ENCODE results near the gene ANP32B.
"Not testable (repeated sequence)": the region's sequence is repeated elsewhere in the genome, so short reads cannot be mapped to it uniquely, and the experiment has no call there.

ANP32B gene

DNA sequence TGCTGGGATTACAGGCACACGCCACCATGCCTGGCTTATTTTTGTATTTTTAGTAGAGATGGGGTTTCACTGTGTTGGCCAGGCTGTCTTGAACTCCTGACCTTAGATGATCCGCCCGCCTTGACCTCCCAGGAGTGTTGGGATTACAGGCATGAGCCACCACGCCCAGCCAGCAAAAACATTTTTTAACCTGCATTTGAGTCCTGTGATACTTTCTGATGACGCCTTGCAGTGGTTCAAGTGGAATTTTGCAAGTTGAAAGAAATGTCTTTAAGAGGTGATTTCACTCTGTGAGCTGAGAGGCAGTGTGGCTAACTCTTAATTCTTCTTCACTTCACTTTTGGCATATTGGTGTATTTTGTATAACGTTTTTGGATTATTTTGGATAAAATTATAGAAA lies 9.1 kb downstream of the ANP32B start:
- DNase-seq (ENCODE audit: low read depth in 2 of 2) = no peak

DNA sequence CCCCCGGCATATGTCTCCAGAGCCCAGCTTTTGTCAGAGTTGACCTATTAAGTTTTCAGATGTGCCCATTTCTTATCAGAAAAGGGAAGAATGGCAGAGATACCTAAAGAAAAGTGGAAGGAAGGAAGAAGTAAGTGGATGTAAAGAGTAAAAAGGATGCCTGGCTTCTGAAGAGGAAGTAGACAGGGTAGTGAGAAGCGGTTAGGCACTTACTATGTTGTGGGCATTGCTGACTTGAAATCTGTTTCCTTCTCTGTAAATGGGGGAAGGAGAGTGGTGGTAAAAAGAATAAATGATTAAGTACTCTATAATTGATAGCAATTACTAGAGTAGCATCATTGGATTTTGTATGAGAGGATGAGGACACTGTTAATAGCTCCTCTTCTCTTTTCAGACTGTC lies 9.9 kb downstream of the ANP32B start:
- DNase-seq (ENCODE audit: low read depth in 2 of 2) = no peak

DNA sequence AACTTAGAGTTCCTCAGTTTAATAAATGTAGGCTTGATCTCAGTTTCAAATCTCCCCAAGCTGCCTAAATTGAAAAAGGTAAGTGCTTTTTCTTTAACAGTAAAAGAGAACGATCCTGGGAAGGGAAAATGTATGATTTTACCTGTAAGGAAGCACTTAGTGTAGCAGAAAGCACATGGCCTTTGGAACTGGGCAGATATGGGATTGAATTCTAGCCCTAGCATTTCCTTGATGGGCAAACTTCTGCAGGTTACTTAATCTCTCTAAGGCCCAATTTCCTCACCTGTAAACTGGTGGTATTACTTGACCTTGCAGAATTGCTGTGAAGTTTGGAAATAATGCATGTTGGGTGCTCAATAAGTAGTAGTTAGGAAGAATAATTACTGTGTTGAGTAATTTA lies 11.6 kb downstream of the ANP32B start:
- no peak for DNase-seq (ENCODE audit: low read depth in 2 of 2)

DNA sequence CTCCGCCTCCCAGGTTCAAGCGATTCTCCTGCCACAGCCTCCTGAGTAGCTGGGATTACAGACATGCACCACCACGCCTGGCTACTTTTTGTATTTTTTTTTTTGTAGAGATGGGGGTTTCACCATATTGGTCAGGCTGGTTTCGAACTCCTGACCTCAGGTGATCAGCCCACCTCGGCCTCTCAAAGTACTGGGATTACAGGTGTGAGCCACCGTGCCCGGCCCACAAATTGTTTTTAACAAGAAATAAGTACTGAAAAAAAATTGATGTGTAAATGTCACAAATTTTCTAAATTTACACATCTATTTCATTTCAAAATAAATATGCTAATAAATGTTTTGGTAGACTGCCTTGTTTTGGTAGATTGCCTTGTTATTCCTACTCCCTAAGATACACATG lies 13.5 kb downstream of the ANP32B start:
- not testable (repeated sequence) for DNase-seq (ENCODE audit: low read depth in 2 of 2)

DNA sequence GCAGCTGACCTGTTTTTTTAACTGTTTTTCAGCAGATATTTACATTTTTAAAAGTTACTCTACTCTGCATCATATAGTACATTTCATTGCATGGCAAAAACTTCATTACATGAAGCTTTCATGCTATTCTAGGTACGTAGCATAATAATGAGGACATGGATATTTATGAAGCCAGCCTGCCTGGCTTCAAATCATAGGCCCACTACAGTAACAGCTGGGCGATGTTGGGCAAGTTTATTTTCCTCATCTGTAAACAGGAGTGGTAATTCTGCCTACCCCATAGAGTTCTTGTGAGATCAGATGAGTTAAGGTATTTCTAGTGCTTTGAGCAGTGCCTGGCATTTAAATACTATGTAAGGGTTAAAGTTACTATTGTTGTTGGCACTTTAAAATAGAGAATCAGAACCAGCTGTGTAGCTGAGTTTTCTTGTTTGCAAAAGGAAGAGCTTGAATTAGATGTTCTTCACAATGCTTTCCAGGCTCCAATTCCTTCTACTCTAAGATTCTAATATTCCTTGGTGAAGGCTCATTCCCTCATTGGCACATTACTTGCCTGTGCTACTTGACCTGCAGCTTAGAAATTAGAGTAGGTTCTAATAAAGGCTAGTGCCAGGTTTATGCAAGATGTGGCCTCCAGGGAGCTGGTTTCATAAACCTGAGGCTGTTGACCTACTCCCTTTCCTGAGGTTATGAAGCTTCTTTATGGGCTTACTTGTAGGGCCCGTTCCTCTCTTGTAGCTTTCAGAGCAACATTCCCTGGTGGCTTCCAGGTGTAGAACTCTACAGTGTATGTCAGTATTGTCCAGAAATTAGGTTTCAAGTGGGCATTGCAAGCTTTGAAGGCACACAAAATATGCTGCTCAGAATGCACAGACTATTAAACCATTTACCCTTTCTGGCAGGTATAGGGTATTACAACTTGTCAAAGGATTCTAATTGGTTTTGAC lies 14.5 kb downstream of the ANP32B start:
- DNase-seq (ENCODE audit: low read depth in 2 of 2) = no peak

DNA sequence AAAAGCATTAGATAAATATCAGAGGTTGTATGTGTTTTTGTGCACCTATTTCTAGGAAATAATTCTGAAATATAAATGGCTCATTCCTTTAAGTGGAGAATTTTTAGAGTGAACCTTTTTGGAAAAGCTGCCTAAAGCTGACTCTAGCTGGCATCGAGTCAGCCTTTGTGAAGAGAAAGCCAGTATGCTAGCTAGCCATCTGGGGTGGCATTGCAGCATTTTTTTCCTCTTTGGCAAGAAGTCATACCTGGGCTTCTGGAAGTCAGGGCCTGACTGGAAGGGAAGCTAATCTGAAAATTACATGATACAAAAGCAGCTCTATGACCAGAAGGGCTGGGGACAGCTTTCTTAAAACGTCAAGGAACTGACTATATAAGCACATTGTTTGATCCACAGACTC lies 19.7 kb downstream of the ANP32B start:
- DNase-seq (ENCODE audit: low read depth in 2 of 2) = no peak

DNA sequence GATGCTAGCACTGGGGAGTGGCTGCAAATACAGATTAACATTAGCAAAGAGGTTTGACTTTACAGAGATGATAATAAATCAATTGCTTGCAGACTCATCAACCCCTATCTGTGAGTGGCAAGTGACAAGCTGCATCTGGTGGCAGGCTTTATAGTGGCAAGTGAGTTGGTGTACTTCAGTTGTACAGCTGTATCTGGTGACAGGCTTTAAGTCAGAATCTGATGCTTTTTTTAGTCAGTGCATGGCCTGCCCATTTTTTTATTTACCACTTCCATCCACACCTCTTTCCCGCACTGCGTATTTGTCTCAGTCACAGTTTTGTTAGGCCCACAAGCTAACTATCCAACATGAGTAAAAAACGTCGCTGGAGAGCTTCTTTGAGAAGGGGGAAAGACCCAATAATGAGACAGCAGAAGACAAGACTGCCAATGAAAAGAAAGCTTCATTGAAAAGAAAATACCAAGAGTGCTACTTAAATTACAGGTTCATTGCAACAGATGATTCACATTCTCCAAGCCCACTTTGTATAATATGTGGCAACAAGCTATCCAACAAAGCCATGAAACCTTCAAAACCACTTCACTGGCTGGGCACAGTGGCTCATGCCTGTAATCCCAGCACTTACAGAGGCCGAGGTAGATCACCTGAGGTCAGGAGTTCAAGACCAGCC lies 23.1 kb downstream of the ANP32B start:
- no peak for DNase-seq (ENCODE audit: low read depth in 2 of 2)

DNA sequence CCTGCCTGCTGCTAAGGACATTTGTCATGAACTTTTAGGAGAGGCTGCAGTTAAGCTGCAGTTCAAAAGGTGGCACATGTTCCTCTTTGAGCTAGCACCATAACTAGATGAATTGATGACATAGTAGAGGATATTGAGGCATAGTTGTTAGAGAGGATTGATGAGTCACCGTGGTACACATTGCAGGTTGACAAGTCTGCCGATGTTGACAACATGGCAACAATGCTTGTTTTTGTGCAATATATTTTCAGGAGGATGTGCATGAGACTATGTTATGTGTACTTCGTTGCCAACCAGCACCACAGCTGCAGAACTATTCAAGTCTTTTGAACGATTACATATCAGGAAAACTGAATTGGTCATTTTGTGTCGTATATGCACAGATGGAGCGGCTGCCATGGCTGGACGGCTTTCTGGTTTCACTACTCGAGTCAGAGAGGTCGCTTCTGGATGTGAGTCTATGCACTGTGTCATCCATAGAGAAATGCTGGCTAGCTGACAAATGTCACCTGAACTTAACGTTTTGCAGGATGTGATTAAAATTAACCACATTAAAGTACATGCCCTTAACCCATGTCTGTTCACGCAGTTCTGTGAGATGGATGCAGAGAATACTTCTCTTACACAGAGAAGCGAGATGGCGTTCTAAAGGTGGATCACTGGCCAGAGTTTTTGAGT lies 24.2 kb downstream of the ANP32B start:
- DNase-seq (ENCODE audit: low read depth in 2 of 2) = no peak

DNA sequence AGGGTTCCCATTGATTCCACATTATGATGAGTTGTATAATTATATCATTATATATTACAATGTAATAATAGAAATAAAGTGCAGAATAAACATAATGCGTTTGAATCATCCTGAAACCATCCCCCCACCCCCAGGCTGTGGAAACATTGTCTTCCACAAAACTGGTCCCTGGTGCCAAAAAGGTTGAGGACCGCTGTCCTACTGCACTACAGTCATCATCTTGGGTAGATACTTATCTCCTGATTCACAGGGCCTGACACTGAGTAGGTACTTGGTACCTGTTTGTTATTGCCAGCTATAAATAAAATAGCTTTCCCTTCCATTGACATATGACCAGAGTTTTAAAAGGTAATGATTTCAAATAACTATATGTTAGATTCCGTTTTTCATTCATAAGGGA lies 25.6 kb downstream of the ANP32B start:
- no peak for DNase-seq (ENCODE audit: low read depth in 2 of 2)

DNA sequence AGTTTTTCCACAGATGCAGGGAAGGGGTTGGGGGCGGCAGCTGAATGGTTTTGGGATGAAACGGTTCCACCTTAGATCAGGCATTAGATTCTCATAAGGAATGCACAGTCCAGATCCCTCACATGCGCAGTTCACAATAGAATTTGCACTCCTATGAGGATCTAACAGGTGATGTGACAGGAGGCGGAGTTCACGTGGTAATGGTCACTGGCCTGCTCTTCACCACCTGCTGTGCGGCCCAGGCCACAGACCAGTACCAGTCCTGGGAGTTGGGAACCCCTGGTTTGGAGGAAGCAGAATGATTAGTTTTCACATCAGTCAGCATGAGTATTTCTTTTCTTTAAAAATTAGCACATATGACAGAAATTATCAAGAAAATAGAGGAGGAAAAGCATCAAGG lies 26.3 kb downstream of the ANP32B start:
- DNase-seq (ENCODE audit: low read depth in 2 of 2) = no peak

DNA sequence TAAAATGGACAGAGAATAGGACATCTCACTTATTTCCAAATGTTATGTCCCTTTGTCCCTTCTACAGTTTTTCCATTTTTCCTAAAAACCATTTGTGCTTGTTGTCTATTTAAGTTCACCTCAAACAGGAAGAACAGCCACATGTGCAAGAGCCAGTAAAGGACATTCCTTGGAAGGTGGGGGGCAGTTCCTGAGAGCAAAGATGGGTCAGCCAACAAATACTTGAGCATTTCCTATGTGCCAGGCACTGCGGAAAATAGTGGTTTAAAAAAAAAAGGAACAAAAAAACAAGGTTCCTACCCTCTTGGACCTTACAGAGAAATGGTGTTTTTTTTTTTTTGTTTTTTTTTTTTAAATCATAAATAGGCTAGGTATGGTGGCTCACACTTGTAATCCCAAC lies 26.8 kb downstream of the ANP32B start:
- no peak for DNase-seq (ENCODE audit: low read depth in 2 of 2)

DNA sequence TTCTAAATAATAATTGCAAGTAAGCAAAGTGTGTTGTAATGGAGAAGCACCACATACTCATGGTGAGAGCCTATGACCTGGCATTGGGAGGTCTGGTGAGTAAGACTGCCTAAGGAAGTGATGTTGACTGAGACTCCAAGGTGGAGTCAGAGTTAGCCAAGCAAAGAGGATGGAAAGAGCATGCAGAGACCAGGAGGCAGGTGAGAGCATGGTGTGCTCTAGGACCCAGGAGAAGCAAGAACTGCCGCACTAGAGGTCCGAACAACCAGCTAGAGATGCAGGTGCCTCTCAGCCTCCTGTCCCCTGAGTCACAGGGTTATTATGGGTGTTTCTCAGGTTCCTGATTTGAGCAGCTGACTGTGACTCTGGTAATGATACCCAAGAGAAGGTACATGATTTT lies 27.3 kb downstream of the ANP32B start:
- DNase-seq (ENCODE audit: low read depth in 2 of 2) = no peak

DNA sequence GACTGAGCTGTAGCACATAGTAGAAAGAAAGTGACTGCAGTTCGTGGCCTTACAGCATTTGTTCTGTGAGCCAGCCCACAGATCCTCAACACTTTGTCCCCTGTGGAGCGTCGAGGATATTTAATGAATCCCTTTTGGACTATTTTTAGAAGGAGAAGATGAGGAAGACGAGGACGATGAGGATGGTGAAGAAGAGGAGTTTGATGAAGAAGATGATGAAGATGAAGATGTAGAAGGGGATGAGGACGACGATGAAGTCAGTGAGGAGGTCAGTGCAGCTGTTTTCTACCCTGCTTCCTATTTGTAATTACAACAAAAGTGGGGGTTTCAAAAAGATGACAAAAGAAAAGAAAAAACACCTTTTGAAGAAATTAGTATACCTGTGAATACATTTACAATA lies 28.0 kb downstream of the ANP32B start:
- no peak for DNase-seq (ENCODE audit: low read depth in 2 of 2)

DNA sequence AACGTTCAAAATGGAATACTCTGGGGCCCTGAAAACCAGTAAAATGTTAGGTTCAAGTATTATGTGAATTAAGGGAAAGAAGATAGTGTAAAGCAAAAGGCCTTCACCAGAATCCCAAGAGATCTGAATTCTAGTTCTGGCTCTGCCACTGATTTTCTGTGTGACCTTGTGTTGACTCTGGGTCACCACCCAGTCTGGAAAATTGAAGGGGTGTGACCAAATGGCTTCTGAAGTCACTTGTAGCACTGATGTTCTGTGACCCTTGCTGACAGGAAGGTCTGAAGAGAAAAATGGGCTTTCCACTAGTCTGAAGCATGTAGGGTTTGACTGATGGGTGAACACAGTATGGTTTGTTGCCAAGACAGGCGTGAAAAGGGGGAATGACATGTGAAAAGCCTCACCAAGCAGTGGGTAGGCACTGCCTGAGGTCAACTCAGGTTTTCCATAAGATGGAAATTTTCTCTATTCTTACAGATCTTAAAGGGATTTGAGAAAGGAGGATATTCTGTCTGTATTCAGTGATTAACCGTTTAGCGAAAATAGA lies 33.1 kb downstream of the ANP32B start:
- no peak for DNase-seq (ENCODE audit: low read depth in 2 of 2)

DNA sequence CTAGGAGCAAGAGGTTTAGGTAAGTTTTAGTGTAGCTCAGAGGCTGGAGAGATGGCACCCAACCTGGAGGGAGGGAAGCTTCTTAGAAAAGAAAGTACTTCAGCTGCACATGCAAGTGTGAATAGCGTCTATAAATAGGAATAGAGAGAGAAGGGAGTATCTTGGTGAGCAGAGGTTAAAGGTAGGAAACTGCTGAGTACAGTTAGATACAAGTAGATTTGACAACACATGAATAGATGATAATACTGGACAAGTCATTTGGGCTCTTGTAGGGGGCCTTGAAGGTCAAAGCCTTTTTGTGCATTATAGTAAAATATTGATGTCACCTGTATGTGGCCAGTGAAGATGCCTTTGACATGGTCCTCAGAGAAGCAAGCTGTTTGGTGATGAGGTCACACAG lies 34.2 kb downstream of the ANP32B start:
- DNase-seq (ENCODE audit: low read depth in 2 of 2) = no peak

DNA sequence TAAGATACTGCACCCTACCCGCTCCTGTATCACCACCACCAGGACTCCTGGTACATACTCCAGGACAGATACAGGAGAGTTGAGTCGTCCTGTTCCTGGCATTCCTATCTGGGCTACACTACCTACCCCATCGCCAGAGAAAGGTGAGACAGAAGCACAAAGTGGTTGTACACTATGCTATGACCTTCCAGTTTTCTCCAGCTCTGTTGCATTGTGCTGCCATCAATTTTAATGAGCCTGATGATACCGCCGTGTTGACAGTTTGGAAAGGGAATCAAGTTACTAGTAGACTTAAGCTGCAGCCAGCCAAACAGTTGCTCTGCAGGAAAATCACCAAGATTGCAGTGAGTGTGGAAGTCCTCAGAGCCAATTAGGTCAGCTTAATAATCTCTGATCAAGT lies 35.2 kb downstream of the ANP32B start:
- DNase-seq (ENCODE audit: low read depth in 2 of 2) = no peak

DNA sequence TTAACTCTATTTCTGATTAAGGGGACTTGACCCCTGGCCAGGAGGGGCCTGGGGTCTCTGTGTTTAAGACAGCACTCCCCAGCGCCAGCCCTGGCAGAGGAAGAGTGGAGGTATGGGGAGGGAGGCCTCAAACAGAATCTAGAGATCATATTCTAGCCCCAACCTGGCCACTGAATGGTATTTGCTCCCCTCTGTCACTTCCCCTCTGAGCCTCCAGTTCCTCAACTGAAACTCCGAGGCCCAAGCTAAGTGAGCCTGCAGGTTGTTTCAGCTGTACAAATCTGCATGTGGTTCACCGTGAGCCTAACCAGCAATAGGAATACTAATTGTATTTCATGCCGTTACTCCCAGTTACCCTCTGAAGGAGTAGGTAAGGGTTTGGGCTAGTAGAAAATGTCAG lies 36.0 kb downstream of the ANP32B start:
- no peak for DNase-seq (ENCODE audit: low read depth in 2 of 2)

DNA sequence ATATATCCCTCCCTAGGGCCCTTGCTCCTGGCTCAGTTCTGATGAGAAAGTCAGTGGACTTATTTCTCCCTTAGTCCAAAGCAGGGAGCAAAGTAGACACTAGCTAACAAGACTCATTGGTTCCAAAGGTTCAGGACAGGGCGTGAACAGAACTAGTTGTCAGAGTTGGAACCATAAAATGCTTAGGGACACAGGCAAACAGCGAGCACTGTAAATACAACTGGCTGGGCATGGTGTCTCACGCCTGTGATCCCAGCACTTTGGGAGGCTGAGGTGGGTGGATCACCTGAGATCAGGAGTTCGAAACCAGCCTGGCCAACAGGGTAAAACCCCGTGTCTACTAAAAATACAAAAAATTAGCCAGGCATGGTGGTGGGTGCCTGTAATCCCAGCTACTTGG lies 36.7 kb downstream of the ANP32B start:
- DNase-seq (ENCODE audit: low read depth in 2 of 2) = not testable (repeated sequence)

DNA sequence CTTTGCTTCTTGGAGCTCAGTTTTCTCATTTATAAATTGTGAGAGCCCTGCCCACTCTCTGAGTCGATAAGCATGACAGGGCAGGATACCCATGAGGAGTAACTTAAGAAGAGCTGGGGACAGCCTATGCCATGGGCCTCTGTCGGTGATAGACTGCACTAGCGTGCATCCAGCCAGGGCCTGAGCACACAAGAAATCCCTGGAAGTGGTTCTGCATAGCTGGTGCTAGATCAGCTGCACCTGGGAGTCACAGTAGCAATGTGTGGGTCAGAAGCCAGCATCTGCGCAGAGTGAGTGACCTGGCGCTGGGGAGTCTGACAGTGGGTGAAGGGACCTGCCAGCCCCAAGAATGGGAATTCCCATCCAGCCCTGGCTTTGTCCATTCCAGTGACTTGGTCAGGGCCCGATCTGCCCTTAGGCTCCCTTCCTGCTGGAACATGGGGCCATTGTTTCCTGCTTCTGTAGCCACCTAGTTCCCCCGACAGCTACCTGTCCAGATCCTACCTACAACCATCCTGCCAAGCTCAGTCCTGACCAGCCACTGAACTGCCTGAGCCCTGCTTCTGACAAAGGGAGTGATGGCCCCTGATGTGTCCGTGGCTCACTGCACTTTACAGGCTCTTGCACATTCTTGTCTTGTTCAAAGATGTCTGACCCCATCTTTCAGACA lies 37.5 kb downstream of the ANP32B start:
- DNase-seq (ENCODE audit: low read depth in 2 of 2) = no peak

DNA sequence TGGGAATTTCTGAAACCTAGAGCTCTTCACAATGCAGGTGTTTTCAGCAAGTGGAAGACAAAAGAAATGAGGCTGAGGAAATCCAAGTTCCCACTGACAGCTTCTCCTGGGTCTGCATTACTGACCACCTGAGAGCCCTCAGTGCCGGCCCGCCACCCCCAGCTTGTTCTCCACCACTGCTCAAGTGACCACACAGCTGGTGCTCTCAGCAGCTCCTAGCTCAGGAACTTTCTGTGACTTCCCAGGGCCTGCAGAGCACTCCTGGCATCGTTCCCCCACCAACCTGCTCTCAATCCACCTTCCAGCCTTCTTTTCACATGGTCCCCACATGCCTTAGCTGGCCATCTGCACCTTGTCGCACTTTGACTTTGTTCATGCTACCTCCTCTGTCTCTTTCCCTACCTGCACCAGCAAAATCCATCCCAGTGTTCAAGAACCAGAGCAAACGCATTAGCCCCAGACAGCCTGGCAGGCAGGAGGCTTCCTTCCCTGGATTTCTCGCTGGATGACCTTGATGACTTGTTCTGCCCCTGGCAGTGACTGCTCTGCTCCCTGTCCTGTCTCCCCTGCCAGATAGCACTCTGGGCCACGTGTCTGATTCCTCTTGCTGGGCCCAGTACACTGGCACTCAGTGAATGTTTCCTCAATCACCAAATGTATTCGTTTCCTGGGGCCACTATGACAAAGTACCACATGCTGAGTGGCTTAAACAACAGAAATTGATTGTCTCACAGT lies 38.3 kb downstream of the ANP32B start:
- no peak for DNase-seq (ENCODE audit: low read depth in 2 of 2)

DNA sequence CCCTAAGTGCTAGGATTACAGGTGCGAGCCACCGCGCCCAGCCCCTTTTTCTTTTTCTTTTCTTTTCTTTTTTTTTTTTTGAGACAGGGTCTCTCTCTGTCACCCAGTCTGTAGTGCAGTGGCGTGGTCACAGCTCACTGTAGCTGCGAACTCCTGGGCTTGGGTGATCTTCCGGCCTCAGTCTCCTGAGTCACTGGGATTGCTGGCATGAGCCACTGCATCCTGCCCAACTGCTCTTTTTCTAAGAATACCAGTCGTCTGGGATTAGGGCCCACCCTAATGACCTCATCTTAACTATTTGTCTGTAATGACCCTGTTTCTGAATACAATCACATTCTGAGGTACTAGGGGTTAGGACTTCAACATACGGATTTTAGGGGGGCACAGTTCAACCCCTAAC lies 39.3 kb downstream of the ANP32B start:
- DNase-seq (ENCODE audit: low read depth in 2 of 2) = no peak
